ENCODE data around the gene FAM120A. TPM values are rescaled to one million over a fixed set of nuclear protein-coding genes. Genes with fewer than 3 reads are reported as not detected.

FAM120A gene
- total and polyA plus RNA-seq, 9 of the 15 experiments (the other 6 are each of a cell fraction or from before 2014, with no cell fraction given), result 8.7 to 71.0 (median 42.2) TPM

DNA sequence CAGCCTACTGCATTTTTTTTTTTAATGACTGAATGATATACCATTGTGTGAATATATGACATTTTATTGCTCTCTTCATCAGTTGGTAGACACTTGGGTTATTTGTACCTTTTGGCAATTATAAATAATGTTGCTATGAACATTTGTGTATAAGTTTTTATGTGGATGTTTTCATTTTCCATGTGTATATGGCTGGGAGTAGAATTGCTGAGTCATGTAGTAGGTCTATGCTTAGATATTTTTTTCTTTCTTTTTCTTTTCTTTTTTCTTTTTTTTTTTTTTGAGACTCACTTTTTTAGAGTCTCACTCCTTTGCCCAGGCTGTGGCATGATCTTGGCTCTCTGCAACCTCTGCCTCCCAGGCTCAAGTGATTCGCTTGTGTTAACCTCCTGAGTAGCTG is 34.8 kb downstream of the FAM120A start (continued):
- TF ChIP-seq, protein P1, sequence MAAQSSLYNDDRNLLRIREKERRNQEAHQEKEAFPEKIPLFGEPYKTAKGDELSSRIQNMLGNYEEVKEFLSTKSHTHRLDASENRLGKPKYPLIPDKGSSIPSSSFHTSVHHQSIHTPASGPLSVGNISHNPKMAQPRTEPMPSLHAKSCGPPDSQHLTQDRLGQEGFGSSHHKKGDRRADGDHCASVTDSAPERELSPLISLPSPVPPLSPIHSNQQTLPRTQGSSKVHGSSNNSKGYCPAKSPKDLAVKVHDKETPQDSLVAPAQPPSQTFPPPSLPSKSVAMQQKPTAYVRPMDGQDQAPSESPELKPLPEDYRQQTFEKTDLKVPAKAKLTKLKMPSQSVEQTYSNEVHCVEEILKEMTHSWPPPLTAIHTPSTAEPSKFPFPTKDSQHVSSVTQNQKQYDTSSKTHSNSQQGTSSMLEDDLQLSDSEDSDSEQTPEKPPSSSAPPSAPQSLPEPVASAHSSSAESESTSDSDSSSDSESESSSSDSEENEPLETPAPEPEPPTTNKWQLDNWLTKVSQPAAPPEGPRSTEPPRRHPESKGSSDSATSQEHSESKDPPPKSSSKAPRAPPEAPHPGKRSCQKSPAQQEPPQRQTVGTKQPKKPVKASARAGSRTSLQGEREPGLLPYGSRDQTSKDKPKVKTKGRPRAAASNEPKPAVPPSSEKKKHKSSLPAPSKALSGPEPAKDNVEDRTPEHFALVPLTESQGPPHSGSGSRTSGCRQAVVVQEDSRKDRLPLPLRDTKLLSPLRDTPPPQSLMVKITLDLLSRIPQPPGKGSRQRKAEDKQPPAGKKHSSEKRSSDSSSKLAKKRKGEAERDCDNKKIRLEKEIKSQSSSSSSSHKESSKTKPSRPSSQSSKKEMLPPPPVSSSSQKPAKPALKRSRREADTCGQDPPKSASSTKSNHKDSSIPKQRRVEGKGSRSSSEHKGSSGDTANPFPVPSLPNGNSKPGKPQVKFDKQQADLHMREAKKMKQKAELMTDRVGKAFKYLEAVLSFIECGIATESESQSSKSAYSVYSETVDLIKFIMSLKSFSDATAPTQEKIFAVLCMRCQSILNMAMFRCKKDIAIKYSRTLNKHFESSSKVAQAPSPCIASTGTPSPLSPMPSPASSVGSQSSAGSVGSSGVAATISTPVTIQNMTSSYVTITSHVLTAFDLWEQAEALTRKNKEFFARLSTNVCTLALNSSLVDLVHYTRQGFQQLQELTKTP (IDR thresholded peaks at IDR 0.05; ENCODE audit: low read depth in 1 of 2, partially characterized antibody in 2 of 2), result no peak
- peak in 1 of 2 experiments; percentile 42; a peak in 1 of 4 replicates for TF ChIP-seq ARNT (IDR thresholded peaks at IDR 0.05)
- TF ChIP-seq, protein P2, sequence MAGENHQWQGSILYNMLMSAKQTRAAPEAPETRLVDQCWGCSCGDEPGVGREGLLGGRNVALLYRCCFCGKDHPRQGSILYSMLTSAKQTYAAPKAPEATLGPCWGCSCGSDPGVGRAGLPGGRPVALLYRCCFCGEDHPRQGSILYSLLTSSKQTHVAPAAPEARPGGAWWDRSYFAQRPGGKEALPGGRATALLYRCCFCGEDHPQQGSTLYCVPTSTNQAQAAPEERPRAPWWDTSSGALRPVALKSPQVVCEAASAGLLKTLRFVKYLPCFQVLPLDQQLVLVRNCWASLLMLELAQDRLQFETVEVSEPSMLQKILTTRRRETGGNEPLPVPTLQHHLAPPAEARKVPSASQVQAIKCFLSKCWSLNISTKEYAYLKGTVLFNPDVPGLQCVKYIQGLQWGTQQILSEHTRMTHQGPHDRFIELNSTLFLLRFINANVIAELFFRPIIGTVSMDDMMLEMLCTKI (IDR thresholded peaks at IDR 0.05; ENCODE audit: partially characterized antibody), result no peak
- 0 out of 4 replicates have a peak, but pooled peaks of 1 of the 2 experiments have one; percentile 20 for TF ChIP-seq TRIM24 (IDR thresholded peaks at IDR 0.05)
- TF ChIP-seq RFX5 (IDR thresholded peaks at IDR 0.05; ENCODE audit: low read depth, low read length), result no peak
- no peak for TF ChIP-seq NCOA6 (IDR thresholded peaks at IDR 0.05)
- TF ChIP-seq IRF2 (CRISPR knock-in tag; IDR thresholded peaks at IDR 0.05), result no peak
- TF ChIP-seq CBFA2T2 (conservative IDR thresholded peaks at IDR 0.05), result no peak
- peak; percentile 35 to 39; a peak in 1 of 4 replicates for TF ChIP-seq FOXK2 (conservative IDR thresholded peaks at IDR 0.05 in 1 of 2, IDR thresholded peaks at IDR 0.05 in 1 of 2; ENCODE audit: low read depth in 2 of 2)
- peak; percentile 99 for TF ChIP-seq MAFG (tag; conservative IDR thresholded peaks at IDR 0.05)
- TF ChIP-seq ZBTB8A (IDR thresholded peaks at IDR 0.05; ENCODE audit: partially characterized antibody), result no peak
- no peak for TF ChIP-seq NFIC (IDR thresholded peaks at IDR 0.05)
- no peak for TF ChIP-seq KDM5B (IDR thresholded peaks at IDR 0.05; ENCODE audit: insufficient replicate concordance, low read depth, low read length)
- no peak for TF ChIP-seq U2AF1 (optimal IDR thresholded peaks at IDR 0.05; ENCODE audit: low read depth, low read length)
- TF ChIP-seq ZNF644 (tag; IDR thresholded peaks at IDR 0.05; ENCODE audit: low read depth), result no peak
- TF ChIP-seq EZH2 (IDR thresholded peaks at IDR 0.05; ENCODE audit: borderline replicate concordance, low read depth, low read length), result no peak
- no peak for TF ChIP-seq RFX7 (CRISPR knock-in tag; IDR thresholded peaks at IDR 0.05)
- no peak for TF ChIP-seq POLR2H (tag; IDR thresholded peaks at IDR 0.05; ENCODE audit: low read depth)
- no peak for TF ChIP-seq NBN (IDR thresholded peaks at IDR 0.05; ENCODE audit: low read depth)
- no peak for TF ChIP-seq ZC3H4 (CRISPR knock-in tag; IDR thresholded peaks at IDR 0.05; ENCODE audit: borderline replicate concordance)
- no peak for TF ChIP-seq POU5F1 (IDR thresholded peaks at IDR 0.05; ENCODE audit: borderline replicate concordance, low read depth, low read length, partially characterized antibody)
- TF ChIP-seq C11orf30 (IDR thresholded peaks at IDR 0.05; ENCODE audit: low read depth), result peak; percentile 96
- no peak for TF ChIP-seq KLF6 (CRISPR knock-in tag; IDR thresholded peaks at IDR 0.05; ENCODE audit: borderline replicate concordance)
- peak; percentile 99 for TF ChIP-seq ZNF316 (IDR thresholded peaks at IDR 0.05)
- TF ChIP-seq ZNF175 (CRISPR knock-in tag; IDR thresholded peaks at IDR 0.05; ENCODE audit: low read depth), result no peak
- no peak for TF ChIP-seq SPI1 (IDR thresholded peaks at IDR 0.05; ENCODE audit: borderline replicate concordance, low read depth, low read length)
- no peak for TF ChIP-seq IFI16 (CRISPR knock-in tag; IDR thresholded peaks at IDR 0.05)
- TF ChIP-seq ZBTB17 (CRISPR knock-in tag; IDR thresholded peaks at IDR 0.05), result no peak
